Lower lobe of right lung (tissue), 2 donors: ENCODE results near the gene NRP1. TPM values are rescaled to one million over a fixed set of nuclear protein-coding genes. Genes with fewer than 3 reads are reported as not detected.

Experiments
- ATAC-seq, 2 donors: fragments of 200-7000 bp; cut with Tn5 transposase; one replicate each; pipeline ENCODE4 v1.9.1; 2020 to 2022; ENCODE audit warnings: mild to moderate bottlenecking in 2 of 2, moderate library complexity in 2 of 2
- DNase-seq: peaks from one replicate; pipeline ENCODE4 v3.0.0-alpha.2; 2020
- H3K27ac ChIP-seq: fragments of 200-600 bp; one replicate; pipeline ENCODE4 v1.8.0; 2022
- H3K27me3 ChIP-seq: fragments of 200-600 bp; one replicate; pipeline ENCODE4 v1.8.0; 2022; ENCODE audit warnings: low read depth
- H3K36me3 ChIP-seq: fragments of 200-600 bp; one replicate; pipeline ENCODE4 v1.8.0; 2022; ENCODE audit warnings: mild to moderate bottlenecking
- H3K4me1 ChIP-seq: fragments of 200-600 bp; one replicate; pipeline ENCODE4 v1.8.0; 2022
- H3K4me3 ChIP-seq: fragments of 200-600 bp; one replicate; pipeline ENCODE4 v1.8.0; 2022; ENCODE audit warnings: mild to moderate bottlenecking
- H3K9me3 ChIP-seq: fragments of 200-600 bp; one replicate; pipeline ENCODE4 v1.8.0; 2022
- intact Hi-C: fragments of 100-400 bp; cut with DNase I; formaldehyde crosslinking; loops from one replicate; pipeline ENCODE4 v1.11.0; 2022
- total RNA-seq: library from RNA; stranded (reverse); fragmentation: NEBNext Ultra II Directional; extraction: Animal tissue kit (Norgen Biotek cat#: 25700); gene quantifications from one replicate; pipeline ENCODE4 v1.2.1, GENCODE V29; 2021
- TF ChIP-seq, protein P1 (sequence below): fragments of 200-600 bp; IDR thresholded peaks from one replicate; pipeline ENCODE4 v1.8.0; 2022; ENCODE audit warnings: antibody characterized with exemption, mild to moderate bottlenecking
- donor health status: DM: no; HTN: yes; CAD: no; lungs with severe emphysema.

The NRP1 gene
- total RNA-seq, 1 donor from 2014 or later = 127 TPM

GRCh38 chr10:33321516-33321915 lies 13.0 kb downstream of the NRP1 start:
- ATAC-seq = peak in 1 of 2 donors; percentile 17
- no peaks in the 10 kb centered on the region for H3K9me3 ChIP-seq

DNA sequence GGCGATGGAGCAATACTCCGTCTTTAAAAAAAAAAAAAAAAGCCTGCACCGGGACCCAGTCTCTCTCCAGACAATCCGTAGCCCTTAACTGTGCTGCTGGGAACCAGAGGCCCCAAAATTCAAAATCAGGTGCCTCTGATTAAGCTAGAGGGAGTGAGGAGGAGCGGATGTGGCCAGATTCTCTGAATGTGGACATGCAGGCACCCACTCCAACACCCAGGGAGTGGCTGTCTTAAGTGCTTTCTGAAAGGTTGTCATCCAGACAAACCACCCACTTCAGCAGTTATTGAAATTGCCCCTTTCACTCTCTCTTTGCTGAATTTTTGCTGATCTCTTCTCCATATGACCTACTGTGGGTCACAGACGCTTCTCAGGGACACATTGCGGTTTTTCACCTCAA lies 14.2 kb downstream of the NRP1 start:
- Histone ChIP-seq H3K9me3 (no peaks in the 10 kb centered on the region), H3K36me3 (peaks cover 11% of the 10 kb centered on the region), H3K4me3 (no peak overlapping the region), H3K27ac (no peak overlapping the region), H3K27me3 (no peaks in the 10 kb centered on the region), H3K4me1 (peaks cover 48% of the 10 kb centered on the region)
- DNase-seq = no peak
- TF ChIP-seq, protein P1, sequence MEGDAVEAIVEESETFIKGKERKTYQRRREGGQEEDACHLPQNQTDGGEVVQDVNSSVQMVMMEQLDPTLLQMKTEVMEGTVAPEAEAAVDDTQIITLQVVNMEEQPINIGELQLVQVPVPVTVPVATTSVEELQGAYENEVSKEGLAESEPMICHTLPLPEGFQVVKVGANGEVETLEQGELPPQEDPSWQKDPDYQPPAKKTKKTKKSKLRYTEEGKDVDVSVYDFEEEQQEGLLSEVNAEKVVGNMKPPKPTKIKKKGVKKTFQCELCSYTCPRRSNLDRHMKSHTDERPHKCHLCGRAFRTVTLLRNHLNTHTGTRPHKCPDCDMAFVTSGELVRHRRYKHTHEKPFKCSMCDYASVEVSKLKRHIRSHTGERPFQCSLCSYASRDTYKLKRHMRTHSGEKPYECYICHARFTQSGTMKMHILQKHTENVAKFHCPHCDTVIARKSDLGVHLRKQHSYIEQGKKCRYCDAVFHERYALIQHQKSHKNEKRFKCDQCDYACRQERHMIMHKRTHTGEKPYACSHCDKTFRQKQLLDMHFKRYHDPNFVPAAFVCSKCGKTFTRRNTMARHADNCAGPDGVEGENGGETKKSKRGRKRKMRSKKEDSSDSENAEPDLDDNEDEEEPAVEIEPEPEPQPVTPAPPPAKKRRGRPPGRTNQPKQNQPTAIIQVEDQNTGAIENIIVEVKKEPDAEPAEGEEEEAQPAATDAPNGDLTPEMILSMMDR = no peak
- intact Hi-C loops = no loop called here
- peak in 1 of 2 donors; percentile 49 for ATAC-seq

More at GRCh38 chr10:33321516-33321915, 13.0 kb downstream of the NRP1 start:
- Histone ChIP-seq H3K27me3 (no peaks in the 10 kb centered on the region), H3K4me1 (peaks cover 47% of the 10 kb centered on the region), H3K4me3 (no peak overlapping the region), H3K36me3 (peaks cover 11% of the 10 kb centered on the region), H3K27ac (no peak overlapping the region)
- intact Hi-C loops = no loop called here
- DNase-seq = no peak
- TF ChIP-seq, protein P1 = no peak

GRCh38 chr10:33315891-33316290 lies 18.6 kb downstream of the NRP1 start:
- no peak overlapping the region for H3K4me3 ChIP-seq
- DNase-seq (no peak), ATAC-seq (peak in 1 of 2 donors; percentile 58)
- intact Hi-C loops = no loop called here
- H3K36me3 ChIP-seq = no peaks in the 10 kb centered on the region
- TF ChIP-seq, protein P1 = no peak
- H3K27ac ChIP-seq = no peak overlapping the region
- H3K4me1 ChIP-seq = peaks cover 38% of the 10 kb centered on the region
- H3K27me3 ChIP-seq = no peaks in the 10 kb centered on the region
- no peaks in the 10 kb centered on the region for H3K9me3 ChIP-seq

DNA sequence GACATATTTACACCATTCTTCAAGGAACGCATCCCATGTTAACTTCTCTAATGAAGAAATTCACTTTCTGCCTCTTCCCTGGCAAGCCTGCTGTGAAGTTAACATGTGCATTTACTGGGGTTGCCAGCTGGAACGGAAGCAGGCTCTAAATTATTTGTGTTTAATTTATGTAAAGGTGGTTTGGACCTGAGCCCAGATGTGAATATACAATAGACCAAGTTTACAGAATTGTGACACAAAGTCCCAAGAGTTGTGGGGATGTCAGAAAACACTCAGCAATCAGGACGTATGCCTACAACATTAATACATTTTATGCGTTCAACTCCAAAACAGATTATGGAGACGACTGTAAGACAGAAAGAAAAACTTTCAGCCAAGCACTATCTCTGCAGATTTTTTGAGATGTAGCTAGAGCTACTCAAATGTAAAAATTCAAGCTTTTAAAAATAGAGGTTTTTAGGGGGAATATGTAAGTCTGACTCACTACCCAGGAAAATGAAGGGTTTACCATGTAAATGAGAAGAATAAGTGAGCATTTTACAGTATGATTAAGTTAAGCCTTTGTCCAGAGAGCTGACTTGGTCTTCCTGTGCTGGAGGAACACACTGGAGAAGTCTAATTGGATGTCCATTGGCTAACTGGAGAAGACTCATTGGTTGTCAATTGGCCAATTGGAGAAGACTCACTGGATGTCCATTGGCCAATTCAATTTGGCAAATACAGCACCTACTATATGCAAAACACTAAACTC lies 19.5 kb downstream of the NRP1 start:
- Histone ChIP-seq H3K27me3 (no peaks in the 10 kb centered on the region), H3K27ac (no peak overlapping the region), H3K4me1 (peaks cover 30% of the 10 kb centered on the region), H3K4me3 (no peak overlapping the region), H3K9me3 (no peaks in the 10 kb centered on the region), H3K36me3 (no peaks in the 10 kb centered on the region)
- ATAC-seq (no peak), DNase-seq (no peak)
- intact Hi-C loops = no loop called here
- TF ChIP-seq, protein P1 = no peak

- Histone ChIP-seq H3K36me3 (no peaks in the 10 kb centered on the region), H3K9me3 (no peaks in the 10 kb centered on the region), H3K27me3 (no peaks in the 10 kb centered on the region), H3K4me3 (no peak overlapping the region), H3K27ac (no peak overlapping the region), H3K4me1 (peaks cover 17% of the 10 kb centered on the region)
- TF ChIP-seq, protein P1 = no peak
- no peak for ATAC-seq
- DNase-seq = no peak
- intact Hi-C loops = no loop called here
Observed at GRCh38 chr10:33311640-33312039, 22.8 kb downstream of the NRP1 start.
